HG03520 (cell line): ENCODE data around the gene IFNK.
A peak's percentile ranks its signal among the peaks of the same experiment; 100 is the strongest.
"Not testable (repeated sequence)": the region's sequence is repeated elsewhere in the genome, so short reads cannot be mapped to it uniquely, and the experiment has no call there.

ENCODE experiments used
- ATAC-seq: cut with Tn5 transposase; IDR thresholded peaks from one replicate; pipeline ENCODE4 v1.9.1; 2021; ENCODE audit warnings: mild to moderate bottlenecking, moderate library complexity; ENCODE audit not compliant: unreplicated experiment

IFNK gene, protein sequence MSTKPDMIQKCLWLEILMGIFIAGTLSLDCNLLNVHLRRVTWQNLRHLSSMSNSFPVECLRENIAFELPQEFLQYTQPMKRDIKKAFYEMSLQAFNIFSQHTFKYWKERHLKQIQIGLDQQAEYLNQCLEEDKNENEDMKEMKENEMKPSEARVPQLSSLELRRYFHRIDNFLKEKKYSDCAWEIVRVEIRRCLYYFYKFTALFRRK

GRCh38 chr9:27524236-27524635, at the start of gene IFNK:
Gene IFNK (plus strand): TSS chr9:27524290. CDS start chr9:27524337, 47 bp downstream.
- no peak for ATAC-seq

DNA sequence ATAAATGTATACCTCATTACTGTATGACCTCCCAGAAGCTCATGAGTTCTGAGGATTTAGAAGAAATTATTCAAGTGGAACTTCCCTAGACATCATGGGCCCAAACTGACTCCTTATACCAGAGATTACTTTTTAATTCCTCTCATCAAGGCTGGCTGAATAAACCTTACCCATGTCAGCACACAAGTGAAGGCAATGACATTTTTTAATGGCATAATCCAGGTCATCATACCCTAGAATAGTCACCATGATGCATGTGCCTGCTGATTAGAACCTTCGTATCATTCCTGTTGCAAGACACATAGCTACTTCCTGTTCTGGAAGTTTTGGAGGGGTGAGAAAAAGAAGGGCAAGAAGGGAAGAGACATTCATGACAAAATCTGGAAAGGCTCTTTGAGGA, 49.8 kb upstream of the IFNK start:
- no peak for ATAC-seq

DNA sequence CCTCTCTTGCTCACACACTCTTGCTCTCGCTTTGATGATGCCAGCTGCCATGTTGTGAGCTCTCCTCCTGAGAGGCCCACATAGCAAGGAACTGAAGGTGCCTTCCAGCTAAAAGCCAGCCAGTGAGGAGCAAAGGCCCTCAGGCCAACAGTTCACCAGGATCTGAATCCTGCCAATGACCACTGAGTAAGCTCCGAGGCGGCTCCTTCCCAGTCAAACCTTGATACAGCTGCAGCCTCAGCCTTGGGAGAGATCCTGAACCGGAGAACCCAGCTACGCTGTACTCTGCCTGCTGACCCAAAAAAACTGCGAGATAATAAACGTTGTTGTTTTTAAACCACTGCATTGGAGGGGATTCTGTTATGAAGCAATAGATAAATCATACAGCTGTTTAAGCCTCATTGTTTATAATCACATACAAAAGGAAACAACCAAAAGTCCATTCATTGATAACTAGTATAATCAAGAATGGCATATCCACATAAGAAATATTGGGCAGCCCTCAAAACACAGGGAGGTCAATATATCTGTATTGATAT, 49.0 kb upstream of the IFNK start:
- no peak for ATAC-seq

DNA sequence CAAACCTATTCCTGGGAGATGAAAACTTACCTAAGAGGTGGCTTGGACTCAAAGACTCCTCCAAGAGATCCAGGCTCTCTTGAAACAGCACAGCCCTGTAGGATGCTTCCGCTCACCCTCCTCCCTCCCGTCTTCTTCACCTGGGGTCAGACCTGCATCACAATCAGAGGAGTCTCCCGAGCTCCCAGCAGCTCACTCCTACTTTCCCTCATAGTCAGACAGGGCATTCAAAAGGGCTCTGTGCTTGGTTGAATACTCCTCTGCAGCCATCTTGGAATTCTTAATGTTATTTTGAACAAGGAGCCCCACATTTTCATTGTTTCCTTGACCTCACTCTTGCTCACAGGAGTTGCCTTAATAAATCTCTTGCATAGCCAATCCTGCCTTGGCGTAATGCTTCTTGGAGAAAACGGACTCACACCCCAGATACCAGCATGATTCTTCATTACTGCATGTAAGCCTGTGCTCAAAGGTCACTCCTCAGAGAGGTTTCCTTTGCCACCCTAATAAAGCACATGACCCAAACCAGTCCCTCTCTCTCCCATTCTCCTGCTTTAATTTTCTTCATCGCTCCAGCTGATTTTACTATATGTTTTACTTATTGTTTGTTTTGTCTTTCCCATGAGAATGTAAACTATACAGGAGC, 47.1 kb upstream of the IFNK start:
- no peak for ATAC-seq

DNA sequence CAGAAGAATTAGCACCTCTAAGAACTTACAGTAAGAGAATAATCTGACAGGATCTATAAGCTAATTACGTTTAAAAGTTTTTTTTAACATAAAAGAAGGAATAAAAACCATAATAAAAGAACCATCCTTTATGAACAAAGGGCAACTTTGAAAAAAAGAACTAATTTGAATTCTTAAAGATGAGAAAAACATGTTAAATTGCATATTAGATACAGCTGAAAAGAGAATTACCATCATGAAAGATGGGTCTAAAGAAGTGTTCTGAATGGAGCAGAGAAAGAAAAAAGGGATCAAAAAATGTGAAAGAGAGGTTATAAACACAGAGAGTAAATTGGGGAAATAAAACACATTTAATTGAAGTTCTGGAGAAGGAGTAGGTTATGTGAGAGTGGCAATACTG, 45.8 kb upstream of the IFNK start:
- ATAC-seq: no peak

DNA sequence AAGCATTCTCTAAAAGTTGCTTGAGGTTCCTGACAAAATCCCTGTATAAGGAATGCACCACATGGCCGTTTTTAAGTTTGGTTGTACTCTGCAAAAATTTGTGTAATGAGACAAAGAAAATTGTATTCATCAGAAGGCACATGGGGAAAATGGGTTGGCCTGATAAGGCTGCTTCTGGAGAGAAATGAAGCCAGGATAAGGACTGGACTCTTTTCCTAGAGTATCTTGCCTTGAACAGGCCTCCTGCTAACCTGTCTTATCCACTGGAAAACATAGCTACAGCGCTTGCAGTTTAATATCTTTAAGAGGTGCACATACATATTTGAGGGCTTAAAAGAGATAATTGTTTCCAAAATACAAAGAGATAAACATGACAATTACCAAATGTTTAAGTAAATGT, 41.4 kb upstream of the IFNK start:
- no peak for ATAC-seq

DNA sequence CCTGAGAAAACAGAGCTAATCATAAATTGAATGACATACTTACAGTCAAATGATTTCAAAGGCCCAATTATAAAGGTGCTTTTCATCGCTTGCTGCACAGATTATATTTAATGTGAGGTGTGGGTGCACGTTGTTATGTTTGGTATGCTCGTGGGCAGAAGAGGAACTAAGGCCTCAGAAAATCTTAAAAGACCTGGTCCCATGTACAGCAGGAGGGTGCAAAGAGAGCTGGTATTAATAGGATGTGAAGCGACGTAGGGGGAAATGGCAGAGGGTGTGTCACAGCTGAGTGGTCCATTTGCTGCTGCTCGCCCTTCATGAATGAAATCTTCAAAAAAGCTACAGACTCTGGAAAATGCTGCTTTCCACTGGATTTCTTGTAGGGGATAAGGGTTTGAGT, 40.5 kb upstream of the IFNK start:
- no peak for ATAC-seq

- ATAC-seq: peak; percentile 72
Observed at GRCh38 chr9:27485158-27485557, 38.9 kb upstream of the IFNK start.

DNA sequence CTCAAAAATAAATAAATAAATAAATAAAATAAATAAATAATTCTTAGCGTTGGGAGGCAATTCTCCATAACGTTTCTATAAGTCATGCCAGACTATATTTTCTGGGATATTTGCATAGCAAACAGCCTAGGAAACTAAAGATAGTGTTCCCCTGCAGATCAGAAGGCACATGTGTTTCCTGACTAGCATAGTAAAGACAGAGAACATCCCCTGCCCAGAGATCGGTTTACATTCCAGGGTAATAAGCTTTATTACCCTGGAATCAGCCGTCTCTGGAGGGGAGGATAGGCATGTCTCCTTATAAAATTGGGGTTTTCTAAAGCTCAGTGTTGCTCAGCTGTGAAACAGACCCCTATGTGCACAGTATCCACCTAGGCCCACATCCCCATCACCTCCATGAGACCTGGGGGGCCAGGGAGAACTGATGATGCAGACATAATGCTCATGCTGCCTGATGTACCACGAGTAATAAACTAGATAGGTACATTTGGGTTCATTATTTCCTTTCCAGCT, 36.9 kb upstream of the IFNK start:
- no peak for ATAC-seq

DNA sequence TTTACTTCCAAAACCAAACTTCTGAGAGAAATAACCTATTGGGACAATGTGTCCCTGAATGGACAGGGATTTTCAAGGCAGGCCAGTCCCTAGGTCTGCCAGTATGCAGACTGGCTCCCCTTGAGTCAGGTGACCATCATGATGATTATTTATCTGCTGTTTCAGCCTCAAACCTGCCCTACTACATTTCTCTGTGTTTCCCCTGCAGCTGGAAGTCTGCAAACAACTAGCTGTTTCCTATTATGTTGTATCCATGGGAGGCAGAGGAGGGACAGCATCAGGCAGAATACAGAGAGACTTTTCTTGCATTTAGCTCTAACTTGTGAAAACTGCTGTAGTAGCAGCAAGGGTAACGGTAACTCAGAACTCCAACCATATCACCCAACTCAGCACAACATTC, 36.2 kb upstream of the IFNK start:
- no peak for ATAC-seq

DNA sequence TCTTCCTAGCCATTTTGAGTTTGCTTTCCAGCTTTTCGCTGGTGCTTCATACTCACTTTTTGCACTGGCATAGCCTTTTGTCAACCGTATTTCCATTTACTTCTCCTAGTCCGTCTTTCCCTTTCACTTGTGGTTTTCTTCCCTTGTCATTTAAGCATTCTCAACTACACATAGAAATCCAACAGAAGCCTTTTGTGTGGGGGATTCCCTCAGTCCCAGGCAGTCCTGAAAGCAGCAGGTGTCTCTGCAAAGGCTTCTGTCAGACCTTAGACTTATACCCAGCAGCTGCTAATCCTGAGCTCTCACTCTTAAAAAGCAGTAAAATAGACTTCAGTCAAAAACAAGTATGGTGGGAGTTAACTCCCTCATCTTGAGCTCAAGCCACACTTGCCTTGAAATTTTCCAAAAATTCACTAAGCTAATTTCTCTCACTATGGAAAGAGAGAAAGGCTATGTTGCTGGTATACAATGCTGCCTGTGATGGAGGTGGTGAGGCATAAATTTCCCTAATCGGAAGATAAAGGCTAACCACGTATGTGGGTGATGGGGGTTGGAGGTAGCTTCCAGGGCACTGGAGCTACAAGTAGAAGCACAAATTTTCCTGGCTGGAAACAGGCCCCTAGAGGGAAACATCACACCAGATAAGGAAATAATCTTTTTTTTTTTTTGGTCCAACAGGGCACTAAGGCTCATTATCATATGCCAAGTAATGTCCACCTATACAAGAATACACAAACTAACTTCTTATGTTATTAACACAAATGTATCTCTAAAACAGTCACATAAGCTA, 34.8 kb upstream of the IFNK start:
- ATAC-seq: peak; percentile 82

GRCh38 chr9:27491154-27491553, 32.9 kb upstream of the IFNK start:
- ATAC-seq: no peak

DNA sequence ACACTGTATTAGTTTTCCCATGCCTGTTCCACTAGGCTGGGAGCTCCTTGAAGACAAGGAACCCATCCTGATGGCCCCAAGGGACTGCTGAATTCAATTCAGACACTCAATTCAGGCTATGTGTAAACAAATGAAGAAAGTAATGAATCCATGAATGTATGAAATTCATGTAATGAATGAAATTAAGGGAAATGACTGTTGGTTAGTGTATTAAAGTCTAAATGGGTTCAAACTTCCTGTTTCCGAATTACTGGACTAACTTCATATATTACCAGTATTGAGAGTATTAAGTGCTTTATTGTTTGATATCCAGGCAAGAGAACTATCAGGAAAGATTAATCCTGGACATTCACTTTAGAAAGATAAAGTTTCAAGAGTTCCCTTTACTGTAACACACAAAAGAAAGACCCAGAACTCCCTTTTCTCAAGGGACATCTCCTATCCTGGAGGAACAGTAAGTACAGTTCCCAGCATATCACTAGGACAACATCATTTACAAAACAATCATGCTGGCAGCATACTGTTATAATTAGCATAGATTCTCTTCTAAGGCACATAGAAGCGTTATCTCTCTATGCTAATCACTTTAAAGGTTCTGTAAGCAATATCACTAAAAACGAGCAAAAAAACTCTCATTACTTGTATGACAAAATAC, 28.5 kb upstream of the IFNK start:
- no peak for ATAC-seq

DNA sequence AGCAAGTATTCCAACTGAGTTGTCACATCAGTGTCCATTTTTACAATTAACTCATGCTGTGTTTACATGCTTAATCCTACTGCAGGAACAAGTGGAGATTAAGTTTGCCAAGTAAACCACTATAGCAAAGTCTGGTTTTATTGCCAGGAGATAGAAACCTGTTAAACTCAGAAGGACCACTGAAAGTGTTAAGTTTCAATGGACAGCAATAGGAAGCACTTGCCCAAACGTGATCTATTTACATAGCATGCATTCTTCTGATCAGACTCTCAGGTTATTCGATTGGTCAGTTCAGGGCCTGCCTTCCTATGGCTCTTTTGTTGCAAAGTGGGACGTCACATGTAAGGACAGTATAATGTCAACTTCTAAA, 28.0 kb upstream of the IFNK start:
- ATAC-seq: no peak

GRCh38 chr9:27497883-27498417, 26.1 kb upstream of the IFNK start:
- ATAC-seq: no peak

GRCh38 chr9:27499451-27499850, 24.6 kb upstream of the IFNK start:
- no peak for ATAC-seq

DNA sequence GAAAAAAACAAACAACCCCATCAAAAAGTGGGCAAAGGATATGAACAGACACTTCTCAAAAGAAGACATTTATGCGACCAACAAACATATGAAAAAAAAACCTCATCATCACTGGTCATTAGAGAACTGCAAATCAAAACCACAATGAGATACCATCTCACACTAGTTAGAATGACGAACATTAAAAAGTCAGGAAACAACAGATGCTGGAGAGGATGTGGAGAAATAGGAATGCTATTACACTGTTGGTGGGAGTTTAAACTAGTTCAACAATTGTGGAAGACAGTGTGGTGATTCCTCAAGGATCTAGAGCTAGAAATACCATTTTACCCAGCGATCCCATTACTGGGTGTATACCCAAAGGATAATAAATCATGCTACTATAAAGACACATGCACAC, 23.2 kb upstream of the IFNK start:
- not testable (repeated sequence) for ATAC-seq

GRCh38 chr9:27503623-27504022, 20.5 kb upstream of the IFNK start:
- no peak for ATAC-seq

- ATAC-seq: no peak
Observed at GRCh38 chr9:27504259-27504658, 19.8 kb upstream of the IFNK start.

- no peak for ATAC-seq
Observed at GRCh38 chr9:27505744-27506161, 18.3 kb upstream of the IFNK start.

DNA sequence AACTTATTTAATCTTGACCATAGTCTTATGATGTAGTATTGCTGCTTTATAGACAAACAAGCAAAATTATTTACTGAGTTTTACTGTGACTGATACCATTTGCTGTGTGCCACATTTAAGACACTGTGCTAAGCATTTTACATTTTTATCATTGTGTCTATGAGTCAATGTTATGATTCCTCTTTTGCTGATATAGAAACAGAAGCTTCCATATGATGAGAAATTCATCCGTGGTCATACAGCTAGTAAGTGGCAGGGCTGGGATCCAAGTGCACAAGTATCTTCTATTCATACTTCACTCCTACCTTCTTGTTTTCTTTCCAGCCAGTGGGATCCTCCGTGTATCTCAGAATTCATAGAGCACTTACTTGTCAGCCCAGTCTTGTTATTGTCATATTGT, 17.1 kb upstream of the IFNK start:
- ATAC-seq: no peak
